ENCODE data around the gene DNM2. TPM values are rescaled to one million over a fixed set of nuclear protein-coding genes. Genes with fewer than 3 reads are reported as not detected.
"Not testable (repeated sequence)": the region's sequence is repeated elsewhere in the genome, so short reads cannot be mapped to it uniquely, and the experiment has no call there.

Gene DNM2
- total and polyA plus RNA-seq, 9 of the 15 experiments (the other 6 are each of a cell fraction or from before 2014, with no cell fraction given): 2.2 to 161 (median 72.6) TPM

DNA sequence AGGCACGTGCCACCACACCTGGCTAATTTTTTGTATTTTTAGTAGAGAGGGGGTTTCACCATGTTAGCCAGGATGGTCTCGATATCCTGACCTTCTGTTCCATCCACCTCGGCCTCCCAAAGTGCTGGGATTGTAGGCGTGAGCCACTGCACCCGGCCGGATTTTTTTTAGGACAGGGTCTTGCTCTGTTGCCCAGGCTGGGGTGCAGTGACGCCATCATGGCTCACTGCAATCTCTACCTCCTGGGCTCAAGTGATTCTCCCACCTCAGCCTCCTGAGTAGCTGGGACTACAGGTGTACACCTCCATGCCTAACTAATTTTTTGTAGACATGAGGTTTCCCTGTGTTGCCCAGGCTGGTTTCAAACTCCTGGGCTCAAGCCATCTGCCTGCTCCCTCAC lies 119.8 kb downstream of the DNM2 start:
- H3K9ac ChIP-seq (ENCODE audit: insufficient read depth in 1 of 2, low read depth in 2 of 2, low read length in 2 of 2); H3K4me3 ChIP-seq; H3K9me1 ChIP-seq (ENCODE audit: control insufficient read depth, insufficient read depth, low read length); H3K79me2 ChIP-seq (ENCODE audit: control insufficient read depth, insufficient read depth, low read length); BruUV-seq (replicated peaks); intact Hi-C loops (cut with micrococcal nuclease); H3K27me3 ChIP-seq (ENCODE audit: control insufficient read depth in 2 of 2, insufficient read depth in 2 of 2, low read length in 2 of 2); H2AFZ ChIP-seq (ENCODE audit: low read depth, low read length); H3K4me2 ChIP-seq (ENCODE audit: insufficient read depth, low read length); CTCF ChIA-PET (ENCODE audit: low intra/inter-chr PET ratio); DNase-seq (ENCODE audit: extremely low read depth in 1 of 4, low spot score in 3 of 4); H4K20me1 ChIP-seq (replicated peaks; ENCODE audit: control insufficient read depth, insufficient read depth, low read length); H3K27ac ChIP-seq (ENCODE audit: extremely low read depth, low read depth, low read length); FAIRE-seq; in situ Hi-C loops (cut with MboI); ATAC-seq: not testable (repeated sequence)
- Histone ChIP-seq H3K36me3 (ENCODE audit: control insufficient read depth, insufficient read depth, low read length) (peaks cover 25% of the 10 kb centered on the region; the same call in 2 of the 3 replicates), H3K4me1 (replicated peaks in 1 of 2; ENCODE audit: control insufficient read depth in 2 of 2, insufficient read depth in 2 of 2, low read length in 2 of 2) (peaks cover 17 to 36% of the 10 kb centered on the region in 2 experiments; a peak in 4 of 5 replicates), H3K9me3 (replicated peaks; ENCODE audit: control insufficient read depth, insufficient read depth, low read depth, low read length) (peaks cover 13% of the 10 kb centered on the region)
- 95% methylated on average over 7 of the region's 7 CpGs for WGBS (ENCODE audit: insufficient coverage, low coverage, missing lambda C conversion rate)
- peak; percentile 93 for TF ChIP-seq ZNF121 (CRISPR knock-in tag; conservative IDR thresholded peaks at IDR 0.05)
- POLR2A ChIA-PET: interaction anchor here (1.3 to 3.1 kb wide), 3 partner anchors 13 to 26 kb away, joined by 6 to 20 read pairs (median 10); no protein-coding TSS in a partner anchor

GRCh38 chr19:10838377-10838776 lies 120.5 kb downstream of the DNM2 start:
- FAIRE-seq: no peak
- CTCF ChIA-PET (ENCODE audit: low intra/inter-chr PET ratio): no interaction called here
- WGBS (ENCODE audit: insufficient coverage, low coverage, missing lambda C conversion rate): 87% methylated on average over 11 of the region's 11 CpGs
- TF ChIP-seq NELFE (IDR thresholded peaks at IDR 0.05; ENCODE audit: insufficient read depth, insufficient read length) (no peak), ZNF12 (CRISPR knock-in tag; IDR thresholded peaks at IDR 0.05) (no peak), TBP (optimal IDR thresholded peaks at IDR 0.05; ENCODE audit: low read depth, low read length) (peak; percentile 89), ZBTB17 (CRISPR knock-in tag; IDR thresholded peaks at IDR 0.05) (no peak), EZH2 (IDR thresholded peaks at IDR 0.05; ENCODE audit: borderline replicate concordance, low read depth, low read length) (no peak), CTCFL (IDR thresholded peaks at IDR 0.05; ENCODE audit: borderline replicate concordance, insufficient read depth, low read depth, low read length, poor library complexity, severe bottlenecking) (no peak), KDM1A (IDR thresholded peaks at IDR 0.05) (no peak), SLC30A9 (CRISPR knock-in tag; IDR thresholded peaks at IDR 0.05) (no peak), TAF15 (IDR thresholded peaks at IDR 0.05; ENCODE audit: low read depth, low read length) (no peak), PATZ1 (CRISPR knock-in tag; IDR thresholded peaks at IDR 0.05; ENCODE audit: borderline replicate concordance) (no peak), POLR2AphosphoS5 (IDR thresholded peaks at IDR 0.05; ENCODE audit: control insufficient read depth, insufficient read depth, low read depth, low read length) (0 out of 2 replicates have a peak, but pooled peaks have one; percentile 40)

More at GRCh38 chr19:10838377-10838776, 120.5 kb downstream of the DNM2 start:
- DNase-seq (ENCODE audit: extremely low read depth in 1 of 4, low spot score in 3 of 4): no peak
- no peak overlapping the region for H3K27ac ChIP-seq (ENCODE audit: extremely low read depth, low read depth, low read length)
- no peak overlapping the region for H3K4me3 ChIP-seq
- no peak overlapping the region for H3K9ac ChIP-seq (ENCODE audit: insufficient read depth in 1 of 2, low read depth in 2 of 2, low read length in 2 of 2)
- H3K79me2 ChIP-seq (ENCODE audit: control insufficient read depth, insufficient read depth, low read length): peaks cover 7% of the 10 kb centered on the region; the same call in 2 of the 3 replicates
- POLR2A ChIA-PET: interaction anchor here (0.6 to 3.1 kb wide), 3 partner anchors 25 to 483 kb away, joined by 3 to 20 read pairs (median 3); no protein-coding TSS in a partner anchor
- H3K36me3 ChIP-seq (ENCODE audit: control insufficient read depth, insufficient read depth, low read length): peaks cover 18% of the 10 kb centered on the region; the same call in 1 of the 3 replicates
- BruUV-seq (replicated peaks): no TSS peak
- no peaks in the 10 kb centered on the region for H3K27me3 ChIP-seq (ENCODE audit: control insufficient read depth in 2 of 2, insufficient read depth in 2 of 2, low read length in 2 of 2)
- H3K4me1 ChIP-seq (replicated peaks in 1 of 2; ENCODE audit: control insufficient read depth in 2 of 2, insufficient read depth in 2 of 2, low read length in 2 of 2): peaks cover 25 to 35% of the 10 kb centered on the region in 2 experiments; a peak in 4 of 5 replicates
- no peaks in the 10 kb centered on the region for H3K9me1 ChIP-seq (ENCODE audit: control insufficient read depth, insufficient read depth, low read length)
- H3K4me2 ChIP-seq (ENCODE audit: insufficient read depth, low read length): no peak overlapping the region
- peak overlapping the region; percentile 77; the same call in 1 of the 2 replicates for H2AFZ ChIP-seq (ENCODE audit: low read depth, low read length)
- no peak for ATAC-seq
- intact Hi-C loops (cut with micrococcal nuclease) (no loop called here), in situ Hi-C loops (cut with MboI) (no loop called here)
- peaks cover 13% of the 10 kb centered on the region for H3K9me3 ChIP-seq (replicated peaks; ENCODE audit: control insufficient read depth, insufficient read depth, low read depth, low read length)
- peaks cover 7% of the 10 kb centered on the region; the same call in 1 of the 2 replicates for H4K20me1 ChIP-seq (replicated peaks; ENCODE audit: control insufficient read depth, insufficient read depth, low read length)
